ENCODE results near the gene MUC6.
A peak's percentile ranks its signal among the peaks of the same experiment; 100 is the strongest.

MUC6 gene

DNA sequence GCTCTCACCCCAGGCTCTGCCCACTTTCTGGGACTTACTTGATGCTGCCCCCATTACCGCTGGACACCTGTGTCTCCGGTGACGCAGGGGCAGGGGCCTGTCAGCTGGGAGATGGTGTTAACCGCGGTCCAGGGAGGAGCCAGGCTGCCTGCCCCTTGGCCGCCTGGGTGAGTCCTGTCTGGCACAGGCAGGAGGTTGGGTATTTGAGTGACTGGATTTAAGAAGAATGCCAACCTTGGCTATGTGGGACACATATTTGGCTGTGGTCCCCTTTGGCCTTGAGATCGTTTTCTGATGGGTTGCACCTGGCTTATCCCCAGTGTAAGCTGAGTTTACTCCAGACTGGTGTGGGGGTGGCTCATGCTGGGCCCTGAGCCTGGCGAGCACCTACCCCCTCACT, 2.5 kb downstream of the MUC6 start:
- H3K27me3 Mint-ChIP-seq (ENCODE audit: low read depth, poor library complexity) = no peaks in the 10 kb centered on the region
- TF ChIP-seq, protein P1, sequence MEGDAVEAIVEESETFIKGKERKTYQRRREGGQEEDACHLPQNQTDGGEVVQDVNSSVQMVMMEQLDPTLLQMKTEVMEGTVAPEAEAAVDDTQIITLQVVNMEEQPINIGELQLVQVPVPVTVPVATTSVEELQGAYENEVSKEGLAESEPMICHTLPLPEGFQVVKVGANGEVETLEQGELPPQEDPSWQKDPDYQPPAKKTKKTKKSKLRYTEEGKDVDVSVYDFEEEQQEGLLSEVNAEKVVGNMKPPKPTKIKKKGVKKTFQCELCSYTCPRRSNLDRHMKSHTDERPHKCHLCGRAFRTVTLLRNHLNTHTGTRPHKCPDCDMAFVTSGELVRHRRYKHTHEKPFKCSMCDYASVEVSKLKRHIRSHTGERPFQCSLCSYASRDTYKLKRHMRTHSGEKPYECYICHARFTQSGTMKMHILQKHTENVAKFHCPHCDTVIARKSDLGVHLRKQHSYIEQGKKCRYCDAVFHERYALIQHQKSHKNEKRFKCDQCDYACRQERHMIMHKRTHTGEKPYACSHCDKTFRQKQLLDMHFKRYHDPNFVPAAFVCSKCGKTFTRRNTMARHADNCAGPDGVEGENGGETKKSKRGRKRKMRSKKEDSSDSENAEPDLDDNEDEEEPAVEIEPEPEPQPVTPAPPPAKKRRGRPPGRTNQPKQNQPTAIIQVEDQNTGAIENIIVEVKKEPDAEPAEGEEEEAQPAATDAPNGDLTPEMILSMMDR (IDR thresholded peaks at IDR 0.05) = no peak
- H3K9me3 Mint-ChIP-seq = no peaks in the 10 kb centered on the region
- H3K4me3 Mint-ChIP-seq = no peak overlapping the region
- H3K36me3 Mint-ChIP-seq (ENCODE audit: low read depth) = no peaks in the 10 kb centered on the region
- no peak for DNase-seq
- H3K27ac Mint-ChIP-seq = no peak overlapping the region
- peaks cover 9% of the 10 kb centered on the region for H3K4me1 Mint-ChIP-seq

DNA sequence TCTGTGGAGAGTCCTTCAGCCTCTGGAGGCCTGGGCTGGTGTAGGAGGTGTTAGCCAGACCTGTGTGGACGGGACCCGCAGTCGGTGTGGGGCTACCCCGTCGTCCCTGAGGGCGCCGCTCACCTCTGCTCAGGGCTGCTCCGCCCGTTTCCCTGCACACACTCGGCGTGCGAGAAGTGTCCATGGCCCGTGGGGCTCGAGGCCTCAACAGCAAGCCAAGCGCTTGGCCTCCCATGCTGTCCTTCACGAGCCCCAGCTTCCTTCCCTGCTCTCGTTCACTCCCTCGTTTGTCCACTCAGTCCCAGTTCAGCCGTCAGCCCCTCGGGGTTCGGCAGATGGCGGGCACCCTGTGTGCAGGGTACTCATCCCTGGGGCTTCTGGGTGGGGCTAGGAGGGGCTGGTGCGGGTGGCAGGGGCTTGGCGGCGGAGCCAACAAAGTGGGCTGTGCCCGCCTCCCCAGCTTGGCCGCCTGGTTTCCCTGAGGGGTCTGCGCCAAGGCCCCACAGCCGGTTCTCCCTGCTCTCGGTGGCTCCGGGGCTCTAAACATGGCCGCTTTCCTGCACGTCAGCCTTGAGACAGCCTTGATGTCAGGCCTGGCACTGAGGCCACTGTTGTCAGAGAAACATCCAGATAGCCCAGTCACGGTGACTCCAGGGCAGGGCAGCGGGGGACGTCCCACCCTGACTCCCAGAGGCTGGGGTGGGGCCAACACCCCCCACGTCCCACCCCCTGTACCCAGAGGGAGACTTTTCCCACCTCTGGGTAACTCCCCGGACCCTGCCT, 3.3 kb downstream of the MUC6 start:
- H3K27ac Mint-ChIP-seq = no peak overlapping the region
- no peaks in the 10 kb centered on the region for H3K9me3 Mint-ChIP-seq
- H3K4me1 Mint-ChIP-seq = peaks cover 8% of the 10 kb centered on the region
- H3K4me3 Mint-ChIP-seq = no peak overlapping the region
- DNase-seq = no peak
- TF ChIP-seq, protein P1 (IDR thresholded peaks at IDR 0.05) = no peak
- no peaks in the 10 kb centered on the region for H3K27me3 Mint-ChIP-seq (ENCODE audit: low read depth, poor library complexity)
- H3K36me3 Mint-ChIP-seq (ENCODE audit: low read depth) = no peaks in the 10 kb centered on the region

DNA sequence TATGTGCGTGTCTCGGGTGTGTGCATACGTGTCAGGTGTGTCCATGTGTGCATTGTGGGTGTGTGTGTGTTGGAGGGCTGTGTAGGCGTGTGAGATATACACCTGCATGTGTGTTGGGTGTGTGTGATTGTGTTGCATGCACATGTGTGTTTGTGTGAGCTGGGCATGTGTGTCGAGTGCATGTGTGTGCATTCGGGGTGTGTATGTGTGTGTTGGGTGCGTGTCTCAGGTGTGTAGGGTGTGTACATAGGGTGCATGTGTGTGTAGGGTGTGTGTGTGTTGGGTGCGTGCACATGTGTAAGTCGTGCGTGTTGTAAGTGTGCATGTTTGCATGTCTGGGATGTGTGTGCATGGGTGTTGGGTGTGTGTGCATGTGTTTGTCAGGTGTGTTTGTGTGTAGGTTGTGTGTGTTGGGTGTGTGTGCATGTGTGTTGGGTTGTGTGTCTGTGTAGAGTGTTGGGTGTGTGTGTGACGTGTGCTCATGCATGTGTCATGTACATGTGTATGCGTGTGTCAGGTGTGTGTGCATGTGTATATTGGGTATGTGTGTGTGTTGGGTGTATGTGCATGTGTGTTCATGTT, 4.1 kb downstream of the MUC6 start:
- H3K4me3 Mint-ChIP-seq = no peak overlapping the region
- no peaks in the 10 kb centered on the region for H3K36me3 Mint-ChIP-seq (ENCODE audit: low read depth)
- peak overlapping the region; percentile 37 for H3K27ac Mint-ChIP-seq
- no peak for DNase-seq
- H3K4me1 Mint-ChIP-seq = peaks cover 8% of the 10 kb centered on the region
- H3K9me3 Mint-ChIP-seq = no peaks in the 10 kb centered on the region
- H3K27me3 Mint-ChIP-seq (ENCODE audit: low read depth, poor library complexity) = no peaks in the 10 kb centered on the region
- TF ChIP-seq, protein P1 (IDR thresholded peaks at IDR 0.05) = no peak

DNA sequence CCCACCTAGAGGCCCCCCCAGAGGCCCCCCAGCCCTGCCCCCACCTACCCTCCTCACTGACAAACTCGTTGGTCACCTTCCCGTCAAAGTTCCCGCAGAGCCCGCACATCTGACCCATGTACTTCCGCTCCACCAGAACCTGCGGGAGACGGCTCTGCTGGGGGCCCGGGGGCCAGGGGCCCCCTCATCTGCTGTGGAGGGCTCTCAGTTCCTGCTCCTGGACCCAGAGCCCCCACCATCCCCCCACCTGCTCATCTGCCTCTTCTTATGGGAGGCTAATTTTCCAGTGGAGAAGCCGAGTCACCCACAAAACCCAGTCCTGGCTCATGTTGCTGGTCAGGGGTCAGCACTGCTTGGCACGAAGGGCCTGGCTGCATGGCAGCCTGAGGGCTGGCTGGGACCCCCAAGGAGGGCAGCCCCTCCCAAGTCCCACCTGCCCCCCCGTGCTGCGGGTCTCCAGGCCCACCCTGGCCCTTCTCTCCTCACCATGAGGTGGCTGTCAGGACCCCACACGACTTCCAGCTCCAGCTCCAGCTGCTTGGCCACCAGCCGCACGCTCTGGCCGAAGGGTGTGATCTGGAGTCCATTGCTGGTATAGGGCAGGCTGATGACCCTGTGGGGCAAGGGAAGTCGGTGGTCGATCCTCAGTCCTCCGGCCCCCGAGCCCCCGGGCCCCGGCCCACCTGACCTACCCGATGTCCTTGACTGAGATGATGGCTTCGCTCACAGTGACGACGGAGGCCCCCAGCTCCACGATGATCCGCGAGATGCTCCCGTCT, 5.2 kb downstream of the MUC6 start:
- TF ChIP-seq, protein P1 (IDR thresholded peaks at IDR 0.05) = no peak
- no peaks in the 10 kb centered on the region for H3K36me3 Mint-ChIP-seq (ENCODE audit: low read depth)
- no peak overlapping the region for H3K4me3 Mint-ChIP-seq
- DNase-seq = no peak
- H3K27me3 Mint-ChIP-seq (ENCODE audit: low read depth, poor library complexity) = peaks cover 4% of the 10 kb centered on the region
- H3K9me3 Mint-ChIP-seq = no peaks in the 10 kb centered on the region
- peaks cover 8% of the 10 kb centered on the region for H3K4me1 Mint-ChIP-seq
- no peak overlapping the region for H3K27ac Mint-ChIP-seq

DNA sequence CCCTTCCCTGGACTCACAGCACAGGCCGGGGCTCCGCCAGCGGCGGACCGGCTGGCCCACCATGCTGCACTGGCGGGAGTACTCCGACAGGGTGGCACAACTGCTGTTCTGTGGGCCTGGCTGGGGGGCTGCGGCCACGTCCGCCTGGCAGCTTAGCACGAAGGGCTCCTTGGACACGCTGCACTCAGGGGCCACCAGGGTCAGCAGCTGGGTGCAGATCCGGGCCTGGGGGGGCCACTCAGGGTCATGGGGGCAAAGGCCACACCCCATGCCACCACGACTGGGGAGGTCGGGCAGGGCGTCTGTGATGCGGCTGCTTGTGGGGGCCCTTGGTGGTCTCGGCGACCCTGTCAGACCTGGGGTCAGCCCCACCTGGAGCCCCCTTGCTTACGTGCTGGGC, 6.0 kb downstream of the MUC6 start:
- peaks cover 8% of the 10 kb centered on the region for H3K4me1 Mint-ChIP-seq
- TF ChIP-seq, protein P1 (IDR thresholded peaks at IDR 0.05) = no peak
- H3K27me3 Mint-ChIP-seq (ENCODE audit: low read depth, poor library complexity) = peaks cover 4% of the 10 kb centered on the region
- H3K9me3 Mint-ChIP-seq = no peaks in the 10 kb centered on the region
- no peak overlapping the region for H3K27ac Mint-ChIP-seq
- H3K36me3 Mint-ChIP-seq (ENCODE audit: low read depth) = no peaks in the 10 kb centered on the region
- no peak overlapping the region for H3K4me3 Mint-ChIP-seq
- DNase-seq = no peak
